GM12875 (cell line): ENCODE results near the gene AIG1.

ENCODE experiments used
- H3K4me3 ChIP-seq: one replicate; pipeline ENCODE4 v1.5.1; 2011; ENCODE audit warnings: low read depth, low read length, control low read depth
- TF ChIP-seq, protein P1 (sequence below): IDR thresholded peaks from 2 replicates; pipeline ENCODE4 v1.5.1; 2011; ENCODE audit warnings: low read depth, mild to moderate bottlenecking, control low read depth, inconsistent platforms, low read length, moderate library complexity, borderline replicate concordance; ENCODE audit not compliant: insufficient read depth

The AIG1 gene

DNA sequence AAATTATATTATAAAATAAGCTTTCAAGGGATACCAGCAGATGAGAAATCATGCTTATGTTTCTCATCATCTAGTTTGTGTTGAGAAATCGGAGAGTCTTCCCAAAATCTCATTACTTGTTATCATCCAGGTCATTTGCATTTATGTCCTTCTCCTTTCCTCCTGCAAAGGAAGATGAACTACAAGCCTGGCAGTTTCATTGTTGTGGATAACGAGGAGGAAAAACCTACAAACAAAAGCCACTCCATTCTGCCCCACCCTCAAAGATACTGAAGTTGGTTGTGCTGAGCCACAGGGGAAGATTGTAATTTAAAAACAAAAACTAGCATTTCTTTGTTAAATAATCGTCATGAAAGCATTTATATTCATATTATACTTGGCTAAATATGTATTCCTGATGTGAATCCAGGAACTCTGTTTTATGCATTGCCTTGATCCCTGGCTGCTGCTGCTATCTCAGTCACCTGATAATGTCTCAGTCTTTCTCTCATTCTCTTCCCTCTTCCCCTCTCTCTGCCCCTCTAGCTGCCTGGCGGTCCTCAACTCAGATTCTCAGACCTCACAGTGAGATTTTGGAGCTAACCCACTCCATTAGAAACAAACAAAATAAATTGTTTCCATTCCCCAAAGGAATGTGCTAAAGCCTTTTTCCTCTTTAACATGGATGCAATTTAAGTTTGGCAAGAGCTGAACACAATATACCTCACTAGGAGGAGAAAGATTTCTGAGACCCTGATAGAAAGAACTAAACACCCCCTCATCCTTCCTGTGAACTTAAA, 204.5 kb downstream of the AIG1 start:
- TF ChIP-seq, protein P1, sequence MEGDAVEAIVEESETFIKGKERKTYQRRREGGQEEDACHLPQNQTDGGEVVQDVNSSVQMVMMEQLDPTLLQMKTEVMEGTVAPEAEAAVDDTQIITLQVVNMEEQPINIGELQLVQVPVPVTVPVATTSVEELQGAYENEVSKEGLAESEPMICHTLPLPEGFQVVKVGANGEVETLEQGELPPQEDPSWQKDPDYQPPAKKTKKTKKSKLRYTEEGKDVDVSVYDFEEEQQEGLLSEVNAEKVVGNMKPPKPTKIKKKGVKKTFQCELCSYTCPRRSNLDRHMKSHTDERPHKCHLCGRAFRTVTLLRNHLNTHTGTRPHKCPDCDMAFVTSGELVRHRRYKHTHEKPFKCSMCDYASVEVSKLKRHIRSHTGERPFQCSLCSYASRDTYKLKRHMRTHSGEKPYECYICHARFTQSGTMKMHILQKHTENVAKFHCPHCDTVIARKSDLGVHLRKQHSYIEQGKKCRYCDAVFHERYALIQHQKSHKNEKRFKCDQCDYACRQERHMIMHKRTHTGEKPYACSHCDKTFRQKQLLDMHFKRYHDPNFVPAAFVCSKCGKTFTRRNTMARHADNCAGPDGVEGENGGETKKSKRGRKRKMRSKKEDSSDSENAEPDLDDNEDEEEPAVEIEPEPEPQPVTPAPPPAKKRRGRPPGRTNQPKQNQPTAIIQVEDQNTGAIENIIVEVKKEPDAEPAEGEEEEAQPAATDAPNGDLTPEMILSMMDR: no peak
- H3K4me3 ChIP-seq: no peak overlapping the region

DNA sequence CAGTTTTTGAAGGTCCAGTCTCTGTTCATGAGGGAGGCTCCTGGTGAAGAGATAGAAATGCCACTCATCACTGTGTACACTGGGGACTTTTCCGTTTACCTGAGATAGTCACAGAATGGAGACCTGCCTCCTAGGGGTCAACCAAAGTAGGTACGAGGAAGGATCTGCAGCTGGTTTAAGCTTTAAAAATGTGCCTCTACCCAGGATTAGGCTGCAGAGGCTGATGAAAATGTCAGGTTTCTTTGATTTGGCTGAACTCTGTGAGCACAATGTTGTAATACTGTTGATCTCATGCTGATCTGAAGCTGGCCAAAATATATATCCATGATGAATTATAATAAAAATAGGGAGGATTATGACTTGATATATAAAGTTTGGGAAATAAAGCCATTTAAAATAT, 207.1 kb downstream of the AIG1 start:
- TF ChIP-seq, protein P1: no peak

DNA sequence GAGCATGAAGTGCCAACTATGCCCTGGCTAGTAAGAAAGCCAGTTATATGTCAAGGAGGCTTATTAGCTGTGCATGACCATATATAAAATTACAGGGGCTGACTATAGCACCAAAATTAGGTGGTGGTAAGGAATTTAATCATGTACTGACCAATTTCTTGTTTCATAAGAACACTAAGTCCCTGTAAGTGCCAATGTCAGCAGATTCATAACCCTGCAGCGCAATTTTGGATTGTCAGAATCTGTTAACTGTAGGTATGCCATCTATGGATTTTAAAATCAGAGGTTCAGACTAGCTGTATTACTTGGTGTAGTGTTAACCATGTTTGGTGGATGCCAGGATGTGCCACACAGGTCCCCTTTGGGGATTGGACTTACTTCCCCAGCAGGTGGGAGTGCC, 207.8 kb downstream of the AIG1 start:
- no peak overlapping the region for H3K4me3 ChIP-seq
- TF ChIP-seq, protein P1: no peak

More for the DNA sequence above, 207.1 kb downstream of the AIG1 start:
- no peak overlapping the region for H3K4me3 ChIP-seq

DNA sequence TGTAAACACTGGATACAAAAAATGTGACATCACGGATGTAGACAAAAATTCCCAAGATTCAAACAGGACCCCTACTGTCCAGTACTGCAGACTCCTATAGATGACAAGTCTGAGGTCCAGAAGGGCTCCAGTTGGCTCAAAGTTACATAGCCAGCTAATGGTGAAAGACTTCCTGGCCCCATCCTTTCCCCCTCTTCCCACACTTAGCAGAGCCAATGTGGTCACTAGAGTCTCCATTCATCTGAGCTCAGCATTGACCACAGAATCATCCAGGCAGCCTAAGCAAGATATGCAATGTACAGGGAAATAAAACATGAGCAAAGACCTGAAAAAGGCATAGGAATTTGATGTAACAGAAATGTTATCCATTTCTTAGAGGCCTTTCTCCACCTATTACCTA, 209.3 kb downstream of the AIG1 start:
- TF ChIP-seq, protein P1: no peak
- H3K4me3 ChIP-seq: no peak overlapping the region

DNA sequence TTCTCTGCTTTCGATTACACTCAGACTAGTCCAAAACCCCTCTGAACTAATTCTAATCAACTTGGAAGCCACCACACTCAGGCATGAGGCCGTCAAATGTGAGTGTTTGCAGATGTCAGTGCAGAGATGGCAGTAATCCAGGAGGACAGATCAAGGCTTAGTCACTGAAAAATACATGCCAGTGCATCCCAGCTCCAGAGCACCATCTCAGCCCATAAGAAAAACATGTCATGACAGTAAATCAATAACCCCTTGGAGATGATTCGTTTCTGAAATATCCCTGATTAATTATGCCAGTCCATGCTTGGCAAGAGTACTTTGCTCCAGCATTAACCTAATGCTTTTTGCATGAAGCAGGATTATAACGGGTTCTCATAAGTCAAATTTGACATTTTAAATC, 210.3 kb downstream of the AIG1 start:
- H3K4me3 ChIP-seq: no peak overlapping the region
- TF ChIP-seq, protein P1: no peak

DNA sequence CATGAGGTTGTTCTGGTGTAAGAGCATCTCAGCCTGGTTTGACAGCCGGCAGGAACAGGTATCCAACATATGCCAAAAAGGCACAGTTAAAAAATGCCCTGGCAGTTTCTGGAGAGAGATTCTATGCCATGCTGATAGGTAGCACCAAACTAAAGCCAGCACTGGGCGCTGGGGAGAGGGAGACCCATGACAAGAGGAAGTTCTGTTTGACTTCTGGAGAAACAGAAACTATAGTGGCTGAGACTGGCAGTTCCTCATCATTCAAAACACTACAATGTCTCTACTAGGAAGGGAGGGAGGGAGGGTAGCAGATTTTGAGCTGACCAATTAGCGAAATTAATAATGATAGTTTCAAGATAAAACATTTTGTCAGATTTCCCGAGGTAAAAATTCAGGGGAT, 215.7 kb downstream of the AIG1 start:
- TF ChIP-seq, protein P1: no peak
- no peak overlapping the region for H3K4me3 ChIP-seq

DNA sequence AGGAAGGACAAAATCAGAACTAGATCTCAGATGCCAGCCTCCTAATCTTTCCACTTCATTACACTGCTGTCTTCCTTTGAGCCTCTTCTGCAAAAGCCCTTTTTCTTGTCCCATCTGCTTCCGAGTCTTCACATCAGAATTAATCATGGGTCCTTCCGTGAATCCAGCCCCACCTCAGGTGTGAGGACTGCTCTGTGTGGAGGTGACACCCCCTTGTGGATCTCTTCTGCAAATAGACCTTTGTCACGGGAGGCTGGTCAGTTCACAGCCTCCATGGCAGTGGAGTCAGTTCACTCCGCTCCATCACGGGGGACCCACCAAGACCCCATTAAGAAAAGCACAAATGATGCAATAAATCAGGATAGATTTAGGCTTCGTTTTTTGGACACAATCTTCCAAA, 218.7 kb downstream of the AIG1 start:
- TF ChIP-seq, protein P1: peak; percentile 25; the same call in 1 of the 2 replicates
- no peak overlapping the region for H3K4me3 ChIP-seq
